MCF 10A (cell line): Measurements from ENCODE around the gene HYI. TPM values are rescaled to one million over a fixed set of nuclear protein-coding genes. Genes with fewer than 3 reads are reported as not detected.

Experiments
- BruUV-seq: library from RNA; stranded (reverse); fragments of 400-500 nt; replicated peaks from 2 replicates; lab custom pipeline; 2021; lab: Mats Ljungman, UMichigan
- CTCF ChIA-PET: fragments of 300-600 bp; sonication (Branson Sonifier 250); formaldehyde crosslinking; extraction: SDS; loops from one replicate; lab custom pipeline; 2021; ENCODE audit warnings: antibody characterized with exemption, inconsistent platforms; lab: Yijun Ruan, JAX
- POLR2A ChIA-PET: fragments of 300-600, 350-650 bp; sonication (Branson Sonifier 250); formaldehyde crosslinking; extraction: SDS; loops from one replicate; lab custom pipeline; 2020; ENCODE audit warnings: antibody characterized with exemption, inconsistent platforms; lab: Yijun Ruan, JAX
- DNase-seq: peaks from one replicate; pipeline ENCODE4 v3.0.0-alpha.2; 2018; ENCODE audit not compliant: unreplicated experiment
- H3K27ac Mint-ChIP-seq: one replicate; pipeline ENCODE4 v1.8.0; 2022; ENCODE audit warnings: mild to moderate bottlenecking, low read depth, mixed read lengths; ENCODE audit not compliant: unreplicated experiment
- H3K27me3 Mint-ChIP-seq: one replicate; pipeline ENCODE4 v1.8.0; 2022; ENCODE audit warnings: mixed read lengths; ENCODE audit not compliant: insufficient read depth, unreplicated experiment
- H3K36me3 Mint-ChIP-seq: one replicate; pipeline ENCODE4 v1.8.0; 2022; ENCODE audit warnings: mild to moderate bottlenecking, moderate library complexity, mixed read lengths; ENCODE audit not compliant: insufficient read depth, unreplicated experiment
- H3K4me1 Mint-ChIP-seq: one replicate; pipeline ENCODE4 v1.8.0; 2022; ENCODE audit warnings: mixed read lengths; ENCODE audit not compliant: insufficient read depth, unreplicated experiment
- H3K4me3 Mint-ChIP-seq: one replicate; pipeline ENCODE4 v1.8.0; 2022; ENCODE audit warnings: mild to moderate bottlenecking, moderate library complexity, mixed read lengths; ENCODE audit not compliant: unreplicated experiment
- H3K9me3 Mint-ChIP-seq: one replicate; pipeline ENCODE4 v1.8.0; 2022; ENCODE audit warnings: mixed read lengths; ENCODE audit not compliant: unreplicated experiment
- intact Hi-C: fragments of 100-400 bp; cut with micrococcal nuclease; formaldehyde crosslinking; loops from 2 replicates; pipeline ENCODE4 v1.14.1; 2022
- total RNA-seq: library from RNA; stranded (reverse); gene quantifications from 2 replicates; pipeline ENCODE4 v1.2.3, GENCODE V29; 2022
- TF ChIP-seq, protein P1 (sequence below): fragments of 200-600 bp; IDR thresholded peaks from one replicate; pipeline ENCODE4 v1.8.0; 2022; ENCODE audit warnings: antibody characterized with exemption, mild to moderate bottlenecking; ENCODE audit not compliant: unreplicated experiment

HYI gene
- total RNA-seq, 1 experiment from 2014 or later, result 23.0 TPM

DNA sequence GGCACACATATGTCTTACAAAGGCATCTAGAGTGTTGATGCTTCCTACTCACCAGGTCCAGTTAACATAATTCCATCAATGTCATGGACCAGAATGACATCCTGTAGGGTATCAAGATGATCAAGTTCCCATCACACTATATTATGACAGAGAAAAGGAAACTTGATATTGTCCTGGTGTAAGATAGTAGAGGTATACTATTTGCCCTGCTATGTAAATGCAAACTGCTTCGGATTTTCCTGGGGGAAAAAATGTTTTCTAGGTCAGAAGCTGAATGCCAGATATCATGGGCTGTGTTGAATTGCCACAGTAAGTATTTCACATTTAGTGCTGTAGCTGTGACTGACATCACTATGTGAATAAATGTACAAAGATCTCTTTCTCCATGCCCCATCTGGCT is 16.2 kb upstream of the HYI start:
- no peak overlapping the region for H3K27ac Mint-ChIP-seq
- no TSS peak for BruUV-seq
- H3K9me3 Mint-ChIP-seq, result no peaks in the 10 kb centered on the region
- ChIA-PET POLR2A (interaction anchor here (1.1 kb wide), 1 partner anchor 12 kb away, joined by 3 read pairs; no protein-coding TSS in a partner anchor), CTCF (no interaction called here)
- intact Hi-C loops, result no loop called here
- H3K4me1 Mint-ChIP-seq, result peaks cover 16% of the 10 kb centered on the region
- no peaks in the 10 kb centered on the region for H3K36me3 Mint-ChIP-seq
- H3K4me3 Mint-ChIP-seq, result no peak overlapping the region
- H3K27me3 Mint-ChIP-seq, result no peaks in the 10 kb centered on the region
- no peak for DNase-seq
- TF ChIP-seq, protein P1, sequence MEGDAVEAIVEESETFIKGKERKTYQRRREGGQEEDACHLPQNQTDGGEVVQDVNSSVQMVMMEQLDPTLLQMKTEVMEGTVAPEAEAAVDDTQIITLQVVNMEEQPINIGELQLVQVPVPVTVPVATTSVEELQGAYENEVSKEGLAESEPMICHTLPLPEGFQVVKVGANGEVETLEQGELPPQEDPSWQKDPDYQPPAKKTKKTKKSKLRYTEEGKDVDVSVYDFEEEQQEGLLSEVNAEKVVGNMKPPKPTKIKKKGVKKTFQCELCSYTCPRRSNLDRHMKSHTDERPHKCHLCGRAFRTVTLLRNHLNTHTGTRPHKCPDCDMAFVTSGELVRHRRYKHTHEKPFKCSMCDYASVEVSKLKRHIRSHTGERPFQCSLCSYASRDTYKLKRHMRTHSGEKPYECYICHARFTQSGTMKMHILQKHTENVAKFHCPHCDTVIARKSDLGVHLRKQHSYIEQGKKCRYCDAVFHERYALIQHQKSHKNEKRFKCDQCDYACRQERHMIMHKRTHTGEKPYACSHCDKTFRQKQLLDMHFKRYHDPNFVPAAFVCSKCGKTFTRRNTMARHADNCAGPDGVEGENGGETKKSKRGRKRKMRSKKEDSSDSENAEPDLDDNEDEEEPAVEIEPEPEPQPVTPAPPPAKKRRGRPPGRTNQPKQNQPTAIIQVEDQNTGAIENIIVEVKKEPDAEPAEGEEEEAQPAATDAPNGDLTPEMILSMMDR, result no peak

- peaks cover 16% of the 10 kb centered on the region for H3K4me1 Mint-ChIP-seq
- TF ChIP-seq, protein P1, result no peak
- intact Hi-C loops, result no loop called here
These were observed 14.7 kb upstream of the HYI start for GRCh38 chr1:43468414-43468813.

DNA sequence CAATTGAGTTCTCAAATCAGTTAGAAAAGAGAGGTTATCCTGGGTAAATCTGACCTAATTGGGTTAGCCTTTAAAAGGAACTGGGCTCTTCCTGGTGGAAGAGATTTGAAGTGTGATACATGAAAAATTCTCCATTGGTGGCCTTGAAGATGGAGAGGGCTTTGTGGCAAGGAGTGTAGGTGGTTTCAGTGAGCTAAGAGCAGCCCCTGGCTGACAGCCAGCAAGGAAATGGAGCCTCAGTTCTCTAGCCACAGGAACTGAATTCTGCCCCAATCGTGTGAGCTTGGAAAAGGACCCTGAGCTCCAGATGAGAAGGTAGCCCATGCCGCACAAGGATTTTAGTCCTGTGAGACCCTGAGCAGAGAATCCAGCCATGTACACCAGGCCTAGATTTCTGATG is 12.7 kb upstream of the HYI start:
- Mint-ChIP-seq H3K9me3 (no peaks in the 10 kb centered on the region), H3K4me1 (peaks cover 5% of the 10 kb centered on the region), H3K4me3 (no peak overlapping the region), H3K27ac (no peak overlapping the region), H3K27me3 (no peaks in the 10 kb centered on the region), H3K36me3 (no peaks in the 10 kb centered on the region)
- ChIA-PET POLR2A (interaction anchor here (0.6 kb wide), 1 partner anchor 60 kb away, joined by 5 read pairs; no protein-coding TSS in a partner anchor), CTCF (no interaction called here)
- TF ChIP-seq, protein P1, result no peak
- BruUV-seq, result no TSS peak
- intact Hi-C loops, result no loop called here
- no peak for DNase-seq

More at GRCh38 chr1:43468414-43468813, 14.7 kb upstream of the HYI start:
- H3K36me3 Mint-ChIP-seq, result no peaks in the 10 kb centered on the region
- ChIA-PET POLR2A (interaction anchor here (0.8 kb wide), 1 partner anchor 21 kb away, joined by 3 read pairs; no protein-coding TSS in a partner anchor), CTCF (interaction anchor here (0.6 kb wide), 1 partner anchor 57 kb away, joined by 4 read pairs; no protein-coding TSS in a partner anchor)
- H3K27ac Mint-ChIP-seq, result no peak overlapping the region
- no peaks in the 10 kb centered on the region for H3K9me3 Mint-ChIP-seq
- no TSS peak for BruUV-seq
- no peaks in the 10 kb centered on the region for H3K27me3 Mint-ChIP-seq
- no peak overlapping the region for H3K4me3 Mint-ChIP-seq
- no peak for DNase-seq

DNA sequence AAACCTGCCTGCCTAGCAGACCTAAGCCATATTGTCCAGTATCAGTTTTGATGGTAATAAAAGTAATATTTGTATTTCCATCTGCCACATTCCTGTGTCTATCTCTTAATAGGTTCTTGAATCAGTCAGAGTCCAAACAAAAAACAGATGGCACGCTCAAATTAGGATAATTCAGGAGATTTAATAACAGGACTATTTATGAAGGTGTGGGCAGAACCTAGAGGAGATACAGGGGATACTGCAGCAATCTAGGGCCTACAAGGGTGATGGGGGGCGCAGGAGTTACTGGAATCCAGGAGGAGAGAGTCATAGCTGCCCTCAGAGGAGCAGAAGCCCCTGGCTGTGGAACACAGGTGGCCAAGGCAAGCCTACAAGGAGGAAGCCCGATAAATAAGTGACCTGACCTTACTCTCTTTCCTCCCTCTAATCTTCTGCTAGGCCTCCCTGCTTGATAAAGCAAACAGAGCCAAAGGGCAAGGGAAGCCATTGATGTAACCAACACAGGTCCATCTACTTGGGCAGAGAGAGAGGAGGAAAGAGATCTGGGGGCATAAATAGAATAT is 11.9 kb upstream of the HYI start:
- CTCF ChIA-PET, result interaction anchor here (0.6 kb wide), 1 partner anchor 231 kb away, joined by 5 read pairs; no protein-coding TSS in a partner anchor
- intact Hi-C loops, result no loop called here
- H3K36me3 Mint-ChIP-seq, result no peaks in the 10 kb centered on the region
- DNase-seq, result no peak
- no peaks in the 10 kb centered on the region for H3K9me3 Mint-ChIP-seq
- H3K27ac Mint-ChIP-seq, result no peak overlapping the region
- POLR2A ChIA-PET, result interaction anchor here (0.9 kb wide), 1 partner anchor 9 kb away, joined by 3 read pairs; no protein-coding TSS in a partner anchor
- no TSS peak for BruUV-seq
- no peaks in the 10 kb centered on the region for H3K27me3 Mint-ChIP-seq
- H3K4me3 Mint-ChIP-seq, result no peak overlapping the region
- peaks cover 5% of the 10 kb centered on the region for H3K4me1 Mint-ChIP-seq
- TF ChIP-seq, protein P1, result no peak
